DND-41 (cell line): ENCODE results near the gene PPP1CB.
"Not testable (repeated sequence)": the region's sequence is repeated elsewhere in the genome, so short reads cannot be mapped to it uniquely, and the experiment has no call there.

ENCODE experiments used
- ATAC-seq: fragments of 200-7000 bp; cut with Tn5 transposase; 3 replicates; pipeline ENCODE4 v1.9.1; 2021; ENCODE audit warnings: low read depth; ENCODE audit not compliant: insufficient read depth
- DNase-seq: peaks from one replicate; pipeline ENCODE4 v3.0.0-alpha.2; 2020
- H2AFZ ChIP-seq: 2 replicates; pipeline ENCODE4 v1.6.0; 2012; ENCODE audit warnings: low read depth, low read length
- H3K27ac ChIP-seq: 2 replicates; pipeline ENCODE4 v1.5.1; 2012; ENCODE audit warnings: low read length, inconsistent platforms
- H3K27me3 ChIP-seq: fragments of 200-600 bp; sonication (generic); 2 replicates; pipeline ENCODE4 v1.6.0; 2012; ENCODE audit warnings: low read length, mild to moderate bottlenecking, inconsistent platforms; ENCODE audit not compliant: insufficient read depth, poor library complexity
- H3K36me3 ChIP-seq: 2 replicates; pipeline ENCODE4 v1.5.1; 2012; ENCODE audit warnings: low read length, inconsistent platforms; ENCODE audit not compliant: insufficient read depth
- H3K4me1 ChIP-seq: 2 replicates; pipeline ENCODE4 v1.5.1; 2012; ENCODE audit warnings: mild to moderate bottlenecking, low read length; ENCODE audit not compliant: insufficient read depth
- H3K4me2 ChIP-seq: 2 replicates; pipeline ENCODE4 v1.6.0; 2012; ENCODE audit warnings: mild to moderate bottlenecking, moderate library complexity, low read length, inconsistent platforms; ENCODE audit not compliant: insufficient read depth
- H3K4me3 ChIP-seq, 2 experiments: fragments of 200-600 bp in 1 of 2; shearing (Covaris generic) in 1 of 2; 2 replicates each; pipeline ENCODE4 v1.5.1; 2012 to 2016; ENCODE audit warnings: inconsistent platforms in 2 of 2, low read length in 2 of 2, mild to moderate bottlenecking in 2 of 2, low read depth in 1 of 2, moderate library complexity in 1 of 2
- H3K79me2 ChIP-seq: 2 replicates; pipeline ENCODE4 v1.6.0; 2012; ENCODE audit warnings: low read length, inconsistent platforms; ENCODE audit not compliant: insufficient read depth
- H3K9ac ChIP-seq: 2 replicates; pipeline ENCODE4 v1.6.0; 2012; ENCODE audit warnings: low read depth, mild to moderate bottlenecking, inconsistent platforms, low read length, moderate library complexity
- H3K9me3 ChIP-seq: 2 replicates; pipeline ENCODE4 v1.5.1; 2012; ENCODE audit warnings: low read length, moderate library complexity, mild to moderate bottlenecking, inconsistent platforms; ENCODE audit not compliant: insufficient read depth, severe bottlenecking
- H4K20me1 ChIP-seq: 2 replicates; pipeline ENCODE4 v1.6.0; 2012; ENCODE audit warnings: low read length; ENCODE audit not compliant: insufficient read depth
- CTCF ChIP-seq: IDR thresholded peaks from 2 replicates; pipeline ENCODE4 v1.5.1; 2012; ENCODE audit warnings: borderline replicate concordance, low read length, moderate library complexity, mild to moderate bottlenecking; ENCODE audit not compliant: poor library complexity, severe bottlenecking; ENCODE audit errors: extremely low read depth
- EZH2 ChIP-seq: IDR thresholded peaks from 3 replicates; pipeline ENCODE4 v1.6.1; 2012; ENCODE audit warnings: borderline replicate concordance, low read depth, mild to moderate bottlenecking, moderate library complexity, low read length, inconsistent platforms; ENCODE audit not compliant: severe bottlenecking

Gene PPP1CB

GRCh38 chr2:28779001-28779400, 27.4 kb downstream of the PPP1CB start:
- H4K20me1 ChIP-seq, result peaks cover 29% of the 10 kb centered on the region
- no peak overlapping the region for H3K4me2 ChIP-seq
- H3K27ac ChIP-seq, result no peak overlapping the region
- no peak overlapping the region for H3K4me3 ChIP-seq
- H3K4me1 ChIP-seq, result no peaks in the 10 kb centered on the region
- H3K27me3 ChIP-seq, result no peaks in the 10 kb centered on the region
- peaks cover 71% of the 10 kb centered on the region for H3K36me3 ChIP-seq
- ATAC-seq, result no peak
- DNase-seq, result no peak
- no peak overlapping the region for H2AFZ ChIP-seq
- H3K79me2 ChIP-seq, result peaks cover 41% of the 10 kb centered on the region
- H3K9me3 ChIP-seq, result no peaks in the 10 kb centered on the region
- TF ChIP-seq CTCF, result no peak
- no peak overlapping the region for H3K9ac ChIP-seq

- Histone ChIP-seq H3K36me3 (peaks cover 84% of the 10 kb centered on the region), H3K4me1 (no peaks in the 10 kb centered on the region), H3K27ac (no peak overlapping the region), H3K4me2 (no peak overlapping the region), H2AFZ (no peak overlapping the region), H3K4me3 (no peak overlapping the region), H3K9ac (no peak overlapping the region), H3K9me3 (no peaks in the 10 kb centered on the region), H4K20me1 (peaks cover 14% of the 10 kb centered on the region), H3K79me2 (peaks cover 26% of the 10 kb centered on the region), H3K27me3 (no peaks in the 10 kb centered on the region)
- no peak for DNase-seq
- no peak for TF ChIP-seq CTCF
- no peak for TF ChIP-seq EZH2
- ATAC-seq, result no peak
These were observed 28.9 kb downstream of the PPP1CB start for GRCh38 chr2:28780496-28780895.

DNA sequence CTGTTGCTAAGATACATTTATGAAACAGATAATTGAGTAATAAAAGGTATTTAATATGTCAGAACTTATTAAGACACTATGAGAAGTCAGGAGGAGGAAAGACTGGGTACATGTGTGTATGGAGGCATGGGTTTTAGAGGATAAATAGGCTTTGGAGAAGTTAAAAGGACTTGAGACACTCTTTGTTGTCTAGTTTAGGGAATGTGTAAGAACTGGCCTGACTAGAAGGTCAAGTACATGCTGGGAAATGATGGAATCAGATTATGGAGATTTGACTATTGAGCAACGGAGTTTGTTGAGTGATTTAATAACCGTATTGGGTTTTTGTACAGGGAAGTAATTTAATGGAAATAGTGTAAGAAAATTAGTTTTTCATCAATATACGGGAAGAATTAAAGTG, 30.8 kb downstream of the PPP1CB start:
- Histone ChIP-seq H2AFZ (no peak overlapping the region), H3K36me3 (peaks cover 89% of the 10 kb centered on the region), H3K4me3 (no peak overlapping the region), H3K27me3 (no peaks in the 10 kb centered on the region), H3K9me3 (no peaks in the 10 kb centered on the region), H3K4me1 (no peaks in the 10 kb centered on the region), H3K79me2 (peaks cover 9% of the 10 kb centered on the region), H3K9ac (no peak overlapping the region), H4K20me1 (no peaks in the 10 kb centered on the region), H3K27ac (no peak overlapping the region), H3K4me2 (no peak overlapping the region)
- ATAC-seq, result no peak
- DNase-seq, result no peak
- TF ChIP-seq CTCF (no peak), EZH2 (no peak)

DNA sequence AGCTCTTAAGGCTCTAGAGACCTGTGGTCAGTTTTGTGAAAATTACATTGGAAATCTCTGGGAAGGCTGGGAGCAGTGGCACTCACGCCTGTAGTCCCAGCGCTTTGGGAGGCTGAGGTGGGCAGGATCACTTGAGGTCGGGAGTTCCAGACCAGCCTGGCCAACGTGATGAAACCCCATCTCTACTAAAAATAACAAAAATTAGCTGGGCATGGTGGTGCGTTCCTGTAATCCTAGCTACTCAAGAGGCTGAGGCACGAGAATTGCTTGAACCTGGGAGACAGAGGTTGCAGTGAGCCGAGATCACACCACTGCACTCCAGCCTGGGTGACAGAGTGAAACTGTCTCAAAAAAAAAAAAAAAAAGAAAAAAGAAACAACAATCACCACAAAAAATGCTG, 32.9 kb downstream of the PPP1CB start:
- not testable (repeated sequence) for H3K79me2 ChIP-seq, H3K4me2 ChIP-seq, H3K4me1 ChIP-seq, H3K27ac ChIP-seq, H3K4me3 ChIP-seq, H4K20me1 ChIP-seq, DNase-seq, ATAC-seq, H3K9me3 ChIP-seq, H3K9ac ChIP-seq, H2AFZ ChIP-seq, H3K27me3 ChIP-seq
- H3K36me3 ChIP-seq, result peaks cover 89% of the 10 kb centered on the region
